GM12878 (cell line): ENCODE measurements around the gene BBS12. TPM values are rescaled to one million over a fixed set of nuclear protein-coding genes. Genes with fewer than 3 reads are reported as not detected.
A peak's percentile ranks its signal among the peaks of the same experiment; 100 is the strongest.

Experiments
- ATAC-seq: fragments of 200-7000 bp; cut with Tn5 transposase; 3 replicates; pipeline ENCODE4 v1.9.1; 2020; ENCODE audit warnings: mild to moderate bottlenecking, moderate library complexity
- BruUV-seq: library from RNA; stranded (reverse); fragments of 400-500 nt; replicated peaks from 2 replicates; lab custom pipeline; 2021; lab: Mats Ljungman, UMichigan
- CTCF ChIA-PET: fragments of 300-600 bp; sonication (Branson Sonifier 250); formaldehyde crosslinking; extraction: SDS; loops from one replicate; lab custom pipeline; 2021; ENCODE audit warnings: inconsistent platforms; lab: Yijun Ruan, JAX
- POLR2A ChIA-PET: fragments of 350-600 bp; formaldehyde crosslinking; extraction: SDS; loops from one replicate; lab custom pipeline; 2021; ENCODE audit warnings: inconsistent platforms; lab: Charles Lee
- RAD21 ChIA-PET: fragments of 300-600 bp; sonication (Branson Sonifier 250); formaldehyde crosslinking; loops from one replicate; lab custom pipeline; 2023; ENCODE audit warnings: antibody characterized with exemption; ENCODE audit not compliant: unreplicated experiment; lab: Charles Lee
- SMC1A ChIA-PET: fragments of 300-600 bp; sonication (Branson Sonifier 250); formaldehyde crosslinking; loops from one replicate; lab custom pipeline; 2023; ENCODE audit not compliant: unreplicated experiment, uncharacterized antibody; lab: Charles Lee
- DNase-seq: peaks from one replicate; pipeline ENCODE4 v3.0.0-alpha.2; 2011; ENCODE audit warnings: low read depth, low spot score
- FAIRE-seq: peaks from 3 replicates; lab custom pipeline; 2011; peaks lifted over from hg19 to GRCh38; lab: Jason Lieb, UNC
- H2AFZ ChIP-seq: 2 replicates; pipeline ENCODE4 v1.6.0; 2011; ENCODE audit warnings: low read depth, low read length, control low read depth; ENCODE audit not compliant: control insufficient read depth
- H3K27ac ChIP-seq: 2 replicates; pipeline ENCODE4 v1.5.1; 2011; ENCODE audit warnings: control low read depth; ENCODE audit not compliant: control insufficient read depth, insufficient read depth
- H3K27me3 ChIP-seq, 2 experiments: replicated peaks in 1 of 2; 2 replicates each; pipeline versions ENCODE4 v1.6.0 to v1.6.1; 2011; ENCODE audit warnings: low read length in 1 of 2; ENCODE audit not compliant: control insufficient read depth in 2 of 2, insufficient read depth in 2 of 2
- H3K36me3 ChIP-seq, 2 experiments: 2 replicates each; pipeline ENCODE4 v1.5.1; 2011; ENCODE audit warnings: low read length in 1 of 2; ENCODE audit not compliant: control insufficient read depth in 2 of 2, insufficient read depth in 2 of 2
- H3K4me1 ChIP-seq: 2 replicates; pipeline ENCODE4 v1.6.1; 2011; ENCODE audit warnings: mild to moderate bottlenecking, low read length, moderate library complexity, mixed read lengths; ENCODE audit not compliant: control insufficient read depth, insufficient read depth
- H3K4me2 ChIP-seq: 2 replicates; pipeline ENCODE4 v1.6.0; 2011; ENCODE audit warnings: control low read depth; ENCODE audit not compliant: control insufficient read depth, insufficient read depth
- H3K4me3 ChIP-seq: fragments of 200-600 bp; sonication (generic); 2 replicates; pipeline ENCODE4 v1.5.1; 2016
- H3K79me2 ChIP-seq: 2 replicates; pipeline ENCODE4 v1.6.0; 2011; ENCODE audit warnings: low read length; ENCODE audit not compliant: control insufficient read depth, insufficient read depth
- H3K9ac ChIP-seq: 2 replicates; pipeline ENCODE4 v1.8.0; 2011; ENCODE audit warnings: low read length, control low read depth, mixed read lengths; ENCODE audit not compliant: control insufficient read depth, insufficient read depth
- H3K9me3 ChIP-seq: replicated peaks from 3 replicates; pipeline ENCODE4 v1.5.1; 2011; ENCODE audit warnings: mild to moderate bottlenecking, low read length; ENCODE audit not compliant: control insufficient read depth, insufficient read depth
- H4K20me1 ChIP-seq: 2 replicates; pipeline ENCODE4 v1.6.0; 2011; ENCODE audit not compliant: control insufficient read depth, insufficient read depth
- ETV6 ChIP-seq, 2 experiments: fragments of 450-650 bp in 1 of 2; IDR thresholded peaks in 1 of 2; conservative IDR thresholded peaks in 1 of 2; 2 replicates each; pipeline ENCODE4 v1.6.1; 2014; ENCODE audit warnings: antibody characterized with exemption in 1 of 2, borderline replicate concordance in 1 of 2, low read depth in 1 of 2, mild to moderate bottlenecking in 1 of 2, moderate library complexity in 1 of 2
- FOXM1 ChIP-seq: IDR thresholded peaks from 2 replicates; pipeline ENCODE4 v1.6.1; 2012; ENCODE audit warnings: low read depth, mild to moderate bottlenecking, inconsistent platforms, low read length, moderate library complexity
- GATAD2B ChIP-seq: fragments of 450-650 bp; conservative IDR thresholded peaks from 2 replicates; pipeline ENCODE4 v1.6.1; 2017; ENCODE audit warnings: low read depth, mild to moderate bottlenecking, moderate library complexity
- IKZF2 ChIP-seq, 2 experiments: fragments of 450-650 bp; IDR thresholded peaks; 2 replicates each; pipeline ENCODE4 v1.6.1; 2017; ENCODE audit warnings: mild to moderate bottlenecking in 2 of 2, moderate library complexity in 2 of 2
- MTA3 ChIP-seq: IDR thresholded peaks from 2 replicates; pipeline ENCODE4 v1.6.1; 2012; ENCODE audit warnings: low read length, inconsistent platforms, borderline replicate concordance
- MXI1 ChIP-seq: fragments of 150-350 bp; IDR thresholded peaks from 2 replicates; pipeline ENCODE4 v1.6.1; 2011; ENCODE audit warnings: low read depth, mild to moderate bottlenecking, inconsistent platforms, low read length, improper control_type of control experiment
- NR2F1 ChIP-seq: fragments of 450-650 bp; conservative IDR thresholded peaks from 2 replicates; pipeline ENCODE4 v1.6.1; 2017; ENCODE audit warnings: mild to moderate bottlenecking
- RAD51 ChIP-seq: fragments of 450-650 bp; IDR thresholded peaks from 2 replicates; pipeline ENCODE4 v1.6.1; 2016; ENCODE audit warnings: moderate library complexity, mild to moderate bottlenecking, inconsistent platforms
- ZNF274 ChIP-seq: IDR thresholded peaks from one replicate; pipeline ENCODE4 v1.8.0; 2011; ENCODE audit not compliant: insufficient read length, insufficient read depth
- WGBS: methylation state at CpG from one replicate; pipeline ENCODE4 v1.1.6; 2016; ENCODE audit warnings: low lambda C conversion rate; ENCODE audit not compliant: insufficient replicate concordance, insufficient coverage; ENCODE audit errors: missing lambda C conversion rate; 5-methylcytosine and 5-hydroxymethylcytosine counted together
- in situ Hi-C: fragments of 300-500 bp; cut with MboI; formaldehyde crosslinking; loops from 9 replicates; pipeline ENCODE4 v1.14.3; 2018; ENCODE audit warnings: mixed read lengths
- intact Hi-C: fragments of 100-400 bp; cut with micrococcal nuclease; formaldehyde crosslinking; loops from one replicate; pipeline ENCODE4 v1.14.2; 2022; ENCODE audit not compliant: unreplicated experiment
- polyA plus RNA-seq, 11 experiments: library from polyadenylated mRNA; depleted of rRNA in 4 of 11; unstranded in 6 of 11; stranded (reverse) in 5 of 11; fragments of >200 nt; fragmentation: Nextera tagmentation in 4 of 11; fragmentation: Illumina TruSeq in 1 of 11; extraction: Ambion mirVana in 4 of 11; extraction: Trizol in 1 of 11; gene quantifications; 1 replicate in 1 of 11; 2 replicates in 10 of 11; pipeline versions ENCODE4 v1.2.1 to v1.2.3, GENCODE V29; 2011 to 2016; ENCODE audit warnings: inconsistent platforms in 2 of 11, missing spikeins in 2 of 11, low read depth in 1 of 11
- total RNA-seq, 4 experiments: library from RNA; depleted of rRNA in 3 of 4; stranded (reverse); fragments of >200 nt in 3 of 4; fragmentation: Illumina TruSeq in 1 of 4; extraction: Trizol in 1 of 4; gene quantifications; 2 replicates each; pipeline versions ENCODE4 v1.2.1 to v1.2.3, GENCODE V29; 2013 to 2021
- TF ChIP-seq, protein P1 (sequence below): IDR thresholded peaks from 2 replicates; pipeline ENCODE4 v1.6.1; 2011; ENCODE audit warnings: borderline replicate concordance, low read depth, mild to moderate bottlenecking, moderate library complexity, low read length; ENCODE audit not compliant: insufficient read depth, poor library complexity, severe bottlenecking

Gene BBS12
- total and polyA plus RNA-seq, 10 of the 15 experiments (the other 5 are each of a cell fraction or from before 2014, with no cell fraction given): 0.15 to 0.63 (median 0.42) TPM

DNA sequence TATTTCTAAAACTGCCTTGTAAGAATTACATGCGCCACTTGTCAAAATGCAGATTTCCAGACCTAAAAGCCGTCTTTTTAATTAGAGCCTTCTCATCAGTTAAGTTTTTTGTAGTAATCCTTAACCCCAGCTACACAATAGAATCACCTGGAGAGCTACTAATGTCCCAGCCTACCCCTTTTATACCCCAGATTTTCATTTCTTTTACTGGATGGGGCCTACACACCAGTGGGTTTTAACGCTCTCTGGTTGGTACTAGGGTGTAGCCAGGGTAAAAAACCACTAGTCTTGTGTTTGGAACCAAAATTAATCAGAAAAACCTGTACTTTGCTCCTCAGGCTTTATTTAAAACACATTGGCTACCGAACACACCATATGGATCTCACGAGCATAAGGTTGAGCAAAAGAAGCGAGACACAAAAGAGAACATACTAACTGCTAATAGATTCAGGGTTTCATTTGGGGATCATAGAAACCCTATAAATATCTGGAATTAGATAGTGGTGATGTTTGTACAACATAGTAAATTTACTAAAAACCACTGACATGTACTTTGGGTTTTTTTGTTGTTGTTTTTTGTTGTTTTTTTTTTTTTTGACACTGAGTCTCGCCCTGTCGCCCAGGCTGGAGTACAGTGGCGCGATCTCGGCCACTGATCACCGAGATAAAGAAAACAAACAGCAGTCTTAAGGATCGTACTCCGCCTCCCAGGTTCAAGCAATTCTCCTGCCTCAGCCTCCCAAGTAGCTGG, 30.6 kb downstream of the BBS12 start:
- SMC1A ChIA-PET: no interaction called here
- WGBS: 95% methylated on average over 14 of the region's 14 CpGs
- no peaks in the 10 kb centered on the region for H3K36me3 ChIP-seq
- H3K9me3 ChIP-seq: no peaks in the 10 kb centered on the region
- RAD21 ChIA-PET: no interaction called here
- no peaks in the 10 kb centered on the region for H3K79me2 ChIP-seq
- BruUV-seq: no TSS peak
- intact Hi-C loops: loop anchor here (5.0 kb wide), 1 partner anchor 64 kb away; the partner anchor contains the start of gene FGF2
- H3K27ac ChIP-seq: no peak overlapping the region
- H3K9ac ChIP-seq: no peak overlapping the region
- no peak overlapping the region for H3K4me3 ChIP-seq
- no peak for DNase-seq
- CTCF ChIA-PET: interaction anchor here (1.6 to 1.7 kb wide), 2 partner anchors 151 to 167 kb away, joined by 7 to 9 read pairs; no protein-coding TSS in a partner anchor
- no peak overlapping the region for H2AFZ ChIP-seq
- TF ChIP-seq MXI1 (no peak), MTA3 (no peak), RAD51 (no peak), FOXM1 (no peak), ETV6 (conservative IDR thresholded peaks at IDR 0.05 in 1 of 2, IDR thresholded peaks at IDR 0.05 in 1 of 2; ENCODE audit: borderline replicate concordance in 1 of 2, low read depth in 1 of 2) (no peak), IKZF2 (IDR thresholded peaks at IDR 0.05) (no peak), GATAD2B (no peak), NR2F1 (no peak), ZNF274 (no peak)
- TF ChIP-seq, protein P1, sequence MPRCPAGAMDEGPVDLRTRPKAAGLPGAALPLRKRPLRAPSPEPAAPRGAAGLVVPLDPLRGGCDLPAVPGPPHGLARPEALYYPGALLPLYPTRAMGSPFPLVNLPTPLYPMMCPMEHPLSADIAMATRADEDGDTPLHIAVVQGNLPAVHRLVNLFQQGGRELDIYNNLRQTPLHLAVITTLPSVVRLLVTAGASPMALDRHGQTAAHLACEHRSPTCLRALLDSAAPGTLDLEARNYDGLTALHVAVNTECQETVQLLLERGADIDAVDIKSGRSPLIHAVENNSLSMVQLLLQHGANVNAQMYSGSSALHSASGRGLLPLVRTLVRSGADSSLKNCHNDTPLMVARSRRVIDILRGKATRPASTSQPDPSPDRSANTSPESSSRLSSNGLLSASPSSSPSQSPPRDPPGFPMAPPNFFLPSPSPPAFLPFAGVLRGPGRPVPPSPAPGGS: no peak
- H3K4me2 ChIP-seq: no peak overlapping the region
- in situ Hi-C loops: no loop called here
- peaks cover 18% of the 10 kb centered on the region for H3K4me1 ChIP-seq
- no peaks in the 10 kb centered on the region for H3K27me3 ChIP-seq
- no peaks in the 10 kb centered on the region for H4K20me1 ChIP-seq
- POLR2A ChIA-PET: no interaction called here
- peak; percentile 23 for FAIRE-seq
- ATAC-seq: no peak
